A673 (cell line): ENCODE results near the gene JAG2. TPM values are rescaled to one million over a fixed set of nuclear protein-coding genes. Genes with fewer than 3 reads are reported as not detected.
A peak's percentile ranks its signal among the peaks of the same experiment; 100 is the strongest.

Experiments
- BruUV-seq: library from RNA; stranded (reverse); fragments of 400-500 nt; replicated peaks from 2 replicates; lab custom pipeline; 2021; lab: Mats Ljungman, UMichigan
- CTCF ChIA-PET: fragments of 300-600 bp; sonication (Branson Sonifier 250); formaldehyde crosslinking; loops from one replicate; lab custom pipeline; 2022; ENCODE audit warnings: antibody characterized with exemption; lab: Charles Lee
- POLR2A ChIA-PET: fragments of 300-600 bp; sonication (Branson Sonifier 250); formaldehyde crosslinking; loops from one replicate; lab custom pipeline; 2022; ENCODE audit warnings: antibody characterized with exemption; ENCODE audit not compliant: low non-redundant PET; lab: Charles Lee
- DNase-seq: peaks from one replicate; pipeline ENCODE4 v3.0.0-alpha.2; 2015; ENCODE audit warnings: low spot score
- H3K27ac ChIP-seq: fragments of 200-600 bp; sonication (generic); 2 replicates; pipeline ENCODE4 v1.5.1; 2016; ENCODE audit warnings: mixed run types, low read depth, mild to moderate bottlenecking, mixed read lengths, antibody characterized with exemption, low read length; ENCODE audit not compliant: poor library complexity, severe bottlenecking
- H3K27me3 ChIP-seq: fragments of 200-600 bp; sonication (generic); replicated peaks from 2 replicates; pipeline ENCODE4 v1.6.1; 2017; ENCODE audit warnings: mixed run types, low read depth, mild to moderate bottlenecking, mixed read lengths, antibody characterized with exemption, low read length; ENCODE audit not compliant: insufficient read depth, poor library complexity
- H3K36me3 ChIP-seq: fragments of 200-600 bp; sonication (generic); 2 replicates; pipeline ENCODE4 v1.6.1; 2016; ENCODE audit warnings: mixed run types, mild to moderate bottlenecking, mixed read lengths, antibody characterized with exemption, low read length; ENCODE audit not compliant: insufficient read depth, poor library complexity, severe bottlenecking
- H3K4me1 ChIP-seq: fragments of 200-600 bp; sonication (generic); 2 replicates; pipeline ENCODE4 v1.6.1; 2017; ENCODE audit warnings: mixed run types, mild to moderate bottlenecking, mixed read lengths, antibody characterized with exemption, low read length; ENCODE audit not compliant: insufficient read depth, poor library complexity, severe bottlenecking
- H3K4me3 ChIP-seq: fragments of 200-600 bp; sonication (generic); 2 replicates; pipeline ENCODE4 v1.5.1; 2016; ENCODE audit warnings: low read depth, mixed run types, mild to moderate bottlenecking, mixed read lengths, low read length; ENCODE audit not compliant: poor library complexity, severe bottlenecking
- H3K9me3 ChIP-seq: fragments of 200-600 bp; sonication (generic); 2 replicates; pipeline ENCODE4 v1.6.1; 2016; ENCODE audit warnings: mixed run types, low read depth, mild to moderate bottlenecking, mixed read lengths, antibody characterized with exemption, low read length; ENCODE audit not compliant: poor library complexity, severe bottlenecking
- EZH2 ChIP-seq: fragments of 200-600 bp; sonication (generic); IDR thresholded peaks from 2 replicates; pipeline ENCODE4 v1.6.1; 2017; ENCODE audit warnings: borderline replicate concordance, low read depth, mild to moderate bottlenecking, mixed read lengths, antibody characterized with exemption, low read length; ENCODE audit not compliant: poor library complexity, severe bottlenecking
- intact Hi-C: fragments of 100-400 bp; cut with micrococcal nuclease; formaldehyde crosslinking; loops from one replicate; pipeline ENCODE4 v1.10.0; 2022; ENCODE audit not compliant: unreplicated experiment
- total RNA-seq: library from RNA; stranded (reverse); gene quantifications from 2 replicates; pipeline ENCODE4 v1.2.3, GENCODE V29; 2021
- TF ChIP-seq, protein P1 (sequence below): fragments of 300-800, 200-600 bp; sonication (generic); conservative IDR thresholded peaks from 2 replicates; pipeline ENCODE4 v1.5.1; 2017; ENCODE audit warnings: low read depth, mild to moderate bottlenecking, antibody characterized with exemption, low read length, moderate library complexity, mixed read lengths

JAG2 gene
- total RNA-seq, 1 experiment from 2014 or later, result 14.3 TPM

DNA sequence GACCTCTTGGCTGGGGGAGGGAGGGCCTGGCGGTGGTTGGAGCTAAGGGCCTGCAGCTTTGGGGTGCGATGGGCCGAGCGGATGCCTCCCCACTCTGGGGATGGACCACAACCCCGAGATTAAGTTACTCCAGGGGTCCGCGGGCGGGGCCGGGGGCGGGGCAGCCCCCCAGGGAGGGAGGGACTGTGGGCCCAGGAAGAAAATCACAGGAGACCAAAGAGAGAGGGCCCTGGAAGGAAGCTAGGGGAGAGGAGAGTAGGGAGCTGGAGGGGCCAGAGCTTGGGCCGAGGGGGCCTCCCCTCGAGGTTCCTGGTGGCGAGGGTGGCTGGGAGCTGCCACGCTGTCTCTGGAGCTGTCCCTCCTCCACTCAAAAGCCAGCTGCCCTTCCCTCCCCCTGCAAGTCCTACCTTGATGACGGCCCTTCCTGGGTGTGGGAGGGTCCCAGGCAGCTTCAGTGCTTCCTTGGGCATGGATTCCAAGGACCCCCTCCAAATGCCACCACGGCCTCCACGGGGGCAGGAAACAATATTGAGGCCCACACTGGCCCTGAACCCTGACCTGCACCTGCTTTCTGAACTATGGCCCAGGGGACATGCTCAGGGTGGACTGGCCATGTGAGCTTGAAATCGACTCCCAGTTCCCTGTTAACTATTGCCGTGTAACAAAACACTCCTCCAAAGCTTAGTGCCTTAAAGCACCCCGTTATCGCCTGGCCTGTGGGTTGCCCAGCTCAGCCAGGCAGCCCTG is 13.1 kb upstream of the JAG2 start:
- no TSS peak for BruUV-seq
- ChIA-PET POLR2A (interaction anchor here (0.6 kb wide), 1 partner anchor 347 kb away, joined by 3 read pairs; no protein-coding TSS in a partner anchor), CTCF (interaction anchor here (1.1 kb wide), 1 partner anchor 346 kb away, joined by 3 read pairs; no protein-coding TSS in a partner anchor)
- Histone ChIP-seq H3K27me3 (no peaks in the 10 kb centered on the region), H3K4me1 (peaks cover 5% of the 10 kb centered on the region), H3K9me3 (no peaks in the 10 kb centered on the region), H3K4me3 (peak overlapping the region; percentile 63), H3K27ac (no peak overlapping the region), H3K36me3 (no peaks in the 10 kb centered on the region)
- no peak for TF ChIP-seq EZH2
- TF ChIP-seq, protein P1, sequence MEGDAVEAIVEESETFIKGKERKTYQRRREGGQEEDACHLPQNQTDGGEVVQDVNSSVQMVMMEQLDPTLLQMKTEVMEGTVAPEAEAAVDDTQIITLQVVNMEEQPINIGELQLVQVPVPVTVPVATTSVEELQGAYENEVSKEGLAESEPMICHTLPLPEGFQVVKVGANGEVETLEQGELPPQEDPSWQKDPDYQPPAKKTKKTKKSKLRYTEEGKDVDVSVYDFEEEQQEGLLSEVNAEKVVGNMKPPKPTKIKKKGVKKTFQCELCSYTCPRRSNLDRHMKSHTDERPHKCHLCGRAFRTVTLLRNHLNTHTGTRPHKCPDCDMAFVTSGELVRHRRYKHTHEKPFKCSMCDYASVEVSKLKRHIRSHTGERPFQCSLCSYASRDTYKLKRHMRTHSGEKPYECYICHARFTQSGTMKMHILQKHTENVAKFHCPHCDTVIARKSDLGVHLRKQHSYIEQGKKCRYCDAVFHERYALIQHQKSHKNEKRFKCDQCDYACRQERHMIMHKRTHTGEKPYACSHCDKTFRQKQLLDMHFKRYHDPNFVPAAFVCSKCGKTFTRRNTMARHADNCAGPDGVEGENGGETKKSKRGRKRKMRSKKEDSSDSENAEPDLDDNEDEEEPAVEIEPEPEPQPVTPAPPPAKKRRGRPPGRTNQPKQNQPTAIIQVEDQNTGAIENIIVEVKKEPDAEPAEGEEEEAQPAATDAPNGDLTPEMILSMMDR, result no peak
- intact Hi-C loops, result no loop called here
- no peak for DNase-seq

DNA sequence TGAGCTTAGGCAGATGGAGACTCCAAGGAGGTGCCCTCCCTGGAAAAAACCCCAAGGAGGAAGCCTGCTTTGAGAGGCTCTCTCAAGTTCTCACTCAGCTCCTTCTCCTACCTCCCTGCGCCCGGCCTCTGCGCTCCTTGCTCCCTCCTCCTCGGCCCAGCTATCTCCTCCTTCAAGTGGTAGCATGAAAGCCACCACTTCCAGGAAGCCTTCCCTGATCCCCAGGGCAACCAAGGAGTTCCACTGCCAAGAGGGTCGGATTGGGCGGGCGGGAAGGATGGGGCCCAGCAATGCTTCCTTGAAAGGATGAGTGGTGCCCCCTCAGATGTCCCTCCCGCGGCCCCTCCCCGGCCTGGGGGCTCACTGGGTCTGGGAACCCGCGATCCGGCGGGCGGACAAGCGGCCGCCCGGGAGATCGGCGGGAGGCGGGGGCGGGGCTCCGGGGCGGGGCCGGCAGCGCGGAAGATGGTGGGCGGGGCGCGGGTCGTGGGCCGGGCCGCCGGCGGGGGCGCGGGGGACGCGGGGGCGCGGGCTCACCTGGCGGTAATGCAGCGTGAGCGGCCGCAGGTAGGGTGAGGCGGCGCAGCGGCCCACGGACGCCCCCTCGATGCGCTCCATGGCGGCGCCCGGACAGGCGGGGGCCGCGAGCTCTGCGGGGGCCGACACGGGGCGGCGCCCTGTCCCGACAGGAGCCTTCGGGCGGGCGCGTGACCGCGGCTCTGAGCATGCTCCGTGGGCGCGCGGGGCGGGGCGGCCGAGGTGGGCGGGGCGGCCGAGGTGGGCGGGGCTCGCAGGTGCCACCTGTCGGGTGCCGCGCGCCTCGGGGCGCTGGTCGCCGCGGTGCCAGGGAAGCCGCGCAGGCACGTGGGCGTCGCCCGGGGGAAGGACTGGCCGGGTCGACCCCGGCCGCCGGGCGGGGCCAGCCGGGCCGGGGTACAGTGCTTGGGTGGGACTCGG is 12.3 kb upstream of the JAG2 start, which contains the start of gene NUDT14:
Gene NUDT14, minus strand, starts transcription at position 721 of the 957 bp plus-strand sequence. Its CDS starts 103 bp downstream, at position 618.
- TF ChIP-seq EZH2, result no peak
- TF ChIP-seq, protein P1, result no peak
- ChIA-PET CTCF (interaction anchor here (1.1 kb wide), 1 partner anchor 347 kb away, joined by 3 read pairs; no protein-coding TSS in a partner anchor), POLR2A (no interaction called here)
- no TSS peak for BruUV-seq
- H3K9me3 ChIP-seq, result no peaks in the 10 kb centered on the region
- peaks cover 13% of the 10 kb centered on the region for H3K4me1 ChIP-seq
- peak within 1 kb of the TSS; percentile 63 for H3K4me3 ChIP-seq
- intact Hi-C loops, result no loop called here
- no peaks in the 10 kb centered on the region for H3K36me3 ChIP-seq
- DNase-seq, result peak; percentile 68
- H3K27ac ChIP-seq, result no peak within 1 kb of the TSS
- no peaks in the 10 kb centered on the region for H3K27me3 ChIP-seq

DNA sequence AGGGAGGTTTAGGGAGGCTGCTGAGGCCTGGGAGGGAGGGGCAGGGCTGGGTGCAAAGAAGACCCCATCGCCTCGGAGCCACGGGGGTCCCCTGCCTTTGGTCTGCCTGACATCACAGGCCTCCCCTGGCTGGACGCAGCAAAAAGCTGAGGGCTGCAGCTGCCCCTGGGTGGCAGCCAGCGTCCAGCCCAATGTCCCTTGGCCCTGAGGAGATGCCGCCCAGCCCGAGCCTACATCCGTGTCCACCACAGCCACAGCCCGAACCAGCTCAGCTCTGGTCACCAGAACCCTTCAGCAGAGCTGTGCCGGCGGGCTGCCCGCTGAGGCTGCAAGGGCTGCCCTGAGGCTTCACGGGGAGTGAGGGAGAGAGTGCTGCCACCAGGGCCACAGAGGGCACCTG is 10.6 kb upstream of the JAG2 start:
- ChIA-PET CTCF (no interaction called here), POLR2A (no interaction called here)
- intact Hi-C loops, result no loop called here
- BruUV-seq, result no TSS peak
- Histone ChIP-seq H3K9me3 (no peaks in the 10 kb centered on the region), H3K27me3 (no peaks in the 10 kb centered on the region), H3K4me3 (no peak overlapping the region), H3K27ac (no peak overlapping the region), H3K4me1 (peaks cover 17% of the 10 kb centered on the region), H3K36me3 (no peaks in the 10 kb centered on the region)
- DNase-seq, result no peak
- TF ChIP-seq, protein P1, result no peak
- no peak for TF ChIP-seq EZH2
